Measurements from ENCODE around the gene SLC26A11. TPM values are rescaled to one million over a fixed set of nuclear protein-coding genes. Genes with fewer than 3 reads are reported as not detected.
A peak's percentile ranks its signal among the peaks of the same experiment; 100 is the strongest.

Gene SLC26A11
- total and polyA plus RNA-seq, 2 of the 13 experiments (the other 11 are each of a cell fraction or from before 2014, with no cell fraction given): 8.7 to 13.2 TPM

DNA sequence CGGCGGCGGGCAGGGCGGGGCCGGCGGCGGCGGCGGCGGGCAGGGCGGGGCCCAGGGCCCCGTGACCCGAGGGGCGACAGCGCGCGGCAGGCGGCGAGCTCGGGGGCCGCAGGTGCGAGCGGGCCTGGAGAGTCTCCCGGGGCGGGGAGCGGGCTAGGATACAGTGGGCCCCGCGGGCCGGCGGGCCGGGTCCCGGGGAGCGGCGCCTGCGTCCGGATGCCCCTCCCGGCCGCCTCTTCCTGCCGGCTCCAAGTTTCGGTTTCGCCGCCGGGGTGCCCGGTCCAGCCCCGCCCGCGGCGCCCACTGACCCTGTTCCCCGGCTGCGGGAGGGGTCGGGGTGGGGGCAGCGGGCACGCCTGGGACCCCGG lies 40.5 kb downstream of the SLC26A11 start, which contains the start of gene RNF213 (continued):
- TF ChIP-seq, protein P1, sequence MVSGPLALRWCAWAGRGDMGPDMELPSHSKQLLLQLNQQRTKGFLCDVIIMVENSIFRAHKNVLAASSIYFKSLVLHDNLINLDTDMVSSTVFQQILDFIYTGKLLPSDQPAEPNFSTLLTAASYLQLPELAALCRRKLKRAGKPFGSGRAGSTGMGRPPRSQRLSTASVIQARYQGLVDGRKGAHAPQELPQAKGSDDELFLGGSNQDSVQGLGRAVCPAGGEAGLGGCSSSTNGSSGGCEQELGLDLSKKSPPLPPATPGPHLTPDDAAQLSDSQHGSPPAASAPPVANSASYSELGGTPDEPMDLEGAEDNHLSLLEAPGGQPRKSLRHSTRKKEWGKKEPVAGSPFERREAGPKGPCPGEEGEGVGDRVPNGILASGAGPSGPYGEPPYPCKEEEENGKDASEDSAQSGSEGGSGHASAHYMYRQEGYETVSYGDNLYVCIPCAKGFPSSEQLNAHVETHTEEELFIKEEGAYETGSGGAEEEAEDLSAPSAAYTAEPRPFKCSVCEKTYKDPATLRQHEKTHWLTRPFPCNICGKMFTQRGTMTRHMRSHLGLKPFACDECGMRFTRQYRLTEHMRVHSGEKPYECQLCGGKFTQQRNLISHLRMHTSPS (CRISPR knock-in tag; IDR thresholded peaks at IDR 0.05; ENCODE audit: low read depth): no peak
- TF ChIP-seq, protein P2, sequence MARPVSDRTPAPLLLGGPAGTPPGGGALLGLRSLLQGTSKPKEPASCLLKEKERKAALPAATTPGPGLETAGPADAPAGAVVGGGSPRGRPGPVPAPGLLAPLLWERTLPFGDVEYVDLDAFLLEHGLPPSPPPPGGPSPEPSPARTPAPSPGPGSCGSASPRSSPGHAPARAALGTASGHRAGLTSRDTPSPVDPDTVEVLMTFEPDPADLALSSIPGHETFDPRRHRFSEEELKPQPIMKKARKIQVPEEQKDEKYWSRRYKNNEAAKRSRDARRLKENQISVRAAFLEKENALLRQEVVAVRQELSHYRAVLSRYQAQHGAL (CRISPR knock-in tag; IDR thresholded peaks at IDR 0.05; ENCODE audit: not compliant biosample characterization): no peak
- TF ChIP-seq ZNF891 (CRISPR knock-in tag; IDR thresholded peaks at IDR 0.05) (no peak), ZNF329 (CRISPR knock-in tag; IDR thresholded peaks at IDR 0.05; ENCODE audit: low read depth) (0 out of 2 replicates have a peak, but pooled peaks have one; percentile 8), JARID2 (CRISPR knock-in tag; IDR thresholded peaks at IDR 0.05; ENCODE audit: insufficient replicate concordance) (no peak), CBX2 (IDR thresholded peaks at IDR 0.05; ENCODE audit: low read depth, low read length) (no peak), CBX2 (CRISPR knock-in tag; IDR thresholded peaks at IDR 0.05; ENCODE audit: low read depth) (no peak), ZNF484 (CRISPR knock-in tag; IDR thresholded peaks at IDR 0.05; ENCODE audit: borderline replicate concordance, low read depth) (no peak), TOE1 (CRISPR knock-in tag; IDR thresholded peaks at IDR 0.05) (no peak), PRPF4 (IDR thresholded peaks at IDR 0.05; ENCODE audit: low read depth, low read length, poor library complexity, severe bottlenecking) (no peak), ELF1 (CRISPR knock-in tag; IDR thresholded peaks at IDR 0.05) (no peak), KLF12 (CRISPR knock-in tag; IDR thresholded peaks at IDR 0.05; ENCODE audit: borderline replicate concordance) (no peak), MED13 (CRISPR knock-in tag; IDR thresholded peaks at IDR 0.05) (no peak)
- TF ChIP-seq, protein P3, sequence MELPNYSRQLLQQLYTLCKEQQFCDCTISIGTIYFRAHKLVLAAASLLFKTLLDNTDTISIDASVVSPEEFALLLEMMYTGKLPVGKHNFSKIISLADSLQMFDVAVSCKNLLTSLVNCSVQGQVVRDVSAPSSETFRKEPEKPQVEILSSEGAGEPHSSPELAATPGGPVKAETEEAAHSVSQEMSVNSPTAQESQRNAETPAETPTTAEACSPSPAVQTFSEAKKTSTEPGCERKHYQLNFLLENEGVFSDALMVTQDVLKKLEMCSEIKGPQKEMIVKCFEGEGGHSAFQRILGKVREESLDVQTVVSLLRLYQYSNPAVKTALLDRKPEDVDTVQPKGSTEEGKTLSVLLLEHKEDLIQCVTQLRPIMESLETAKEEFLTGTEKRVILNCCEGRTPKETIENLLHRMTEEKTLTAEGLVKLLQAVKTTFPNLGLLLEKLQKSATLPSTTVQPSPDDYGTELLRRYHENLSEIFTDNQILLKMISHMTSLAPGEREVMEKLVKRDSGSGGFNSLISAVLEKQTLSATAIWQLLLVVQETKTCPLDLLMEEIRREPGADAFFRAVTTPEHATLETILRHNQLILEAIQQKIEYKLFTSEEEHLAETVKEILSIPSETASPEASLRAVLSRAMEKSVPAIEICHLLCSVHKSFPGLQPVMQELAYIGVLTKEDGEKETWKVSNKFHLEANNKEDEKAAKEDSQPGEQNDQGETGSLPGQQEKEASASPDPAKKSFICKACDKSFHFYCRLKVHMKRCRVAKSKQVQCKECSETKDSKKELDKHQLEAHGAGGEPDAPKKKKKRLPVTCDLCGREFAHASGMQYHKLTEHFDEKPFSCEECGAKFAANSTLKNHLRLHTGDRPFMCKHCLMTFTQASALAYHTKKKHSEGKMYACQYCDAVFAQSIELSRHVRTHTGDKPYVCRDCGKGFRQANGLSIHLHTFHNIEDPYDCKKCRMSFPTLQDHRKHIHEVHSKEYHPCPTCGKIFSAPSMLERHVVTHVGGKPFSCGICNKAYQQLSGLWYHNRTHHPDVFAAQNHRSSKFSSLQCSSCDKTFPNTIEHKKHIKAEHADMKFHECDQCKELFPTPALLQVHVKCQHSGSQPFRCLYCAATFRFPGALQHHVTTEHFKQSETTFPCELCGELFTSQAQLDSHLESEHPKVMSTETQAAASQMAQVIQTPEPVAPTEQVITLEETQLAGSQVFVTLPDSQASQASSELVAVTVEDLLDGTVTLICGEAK (IDR thresholded peaks at IDR 0.05): no peak
- TF ChIP-seq, protein P3 (CRISPR knock-in tag; IDR thresholded peaks at IDR 0.05): no peak
- TF ChIP-seq, protein P4, sequence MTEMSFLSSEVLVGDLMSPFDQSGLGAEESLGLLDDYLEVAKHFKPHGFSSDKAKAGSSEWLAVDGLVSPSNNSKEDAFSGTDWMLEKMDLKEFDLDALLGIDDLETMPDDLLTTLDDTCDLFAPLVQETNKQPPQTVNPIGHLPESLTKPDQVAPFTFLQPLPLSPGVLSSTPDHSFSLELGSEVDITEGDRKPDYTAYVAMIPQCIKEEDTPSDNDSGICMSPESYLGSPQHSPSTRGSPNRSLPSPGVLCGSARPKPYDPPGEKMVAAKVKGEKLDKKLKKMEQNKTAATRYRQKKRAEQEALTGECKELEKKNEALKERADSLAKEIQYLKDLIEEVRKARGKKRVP (CRISPR knock-in tag; IDR thresholded peaks at IDR 0.05): no peak

Measured in HepG2 (cell line).